Neural cell (in vitro differentiated cells): ENCODE data around the gene TMBIM4.

Experiments used
- POLR2AphosphoS5 ChIP-seq: IDR thresholded peaks from 2 replicates; pipeline ENCODE4 v1.6.1; 2012
- RAD21 ChIP-seq: fragments of 450-650 bp; conservative IDR thresholded peaks from 2 replicates; pipeline ENCODE4 v1.6.1; 2014; ENCODE audit warnings: antibody characterized with exemption, mild to moderate bottlenecking, moderate library complexity
- TAF1 ChIP-seq: IDR thresholded peaks from 2 replicates; pipeline ENCODE4 v1.6.1; 2012; ENCODE audit warnings: low read depth
- TF ChIP-seq, protein P1 (sequence below): fragments of 450-650 bp; IDR thresholded peaks from 2 replicates; pipeline ENCODE4 v1.5.1; 2014; ENCODE audit warnings: antibody characterized with exemption, mild to moderate bottlenecking, moderate library complexity; ENCODE audit not compliant: poor library complexity, severe bottlenecking

DNA sequence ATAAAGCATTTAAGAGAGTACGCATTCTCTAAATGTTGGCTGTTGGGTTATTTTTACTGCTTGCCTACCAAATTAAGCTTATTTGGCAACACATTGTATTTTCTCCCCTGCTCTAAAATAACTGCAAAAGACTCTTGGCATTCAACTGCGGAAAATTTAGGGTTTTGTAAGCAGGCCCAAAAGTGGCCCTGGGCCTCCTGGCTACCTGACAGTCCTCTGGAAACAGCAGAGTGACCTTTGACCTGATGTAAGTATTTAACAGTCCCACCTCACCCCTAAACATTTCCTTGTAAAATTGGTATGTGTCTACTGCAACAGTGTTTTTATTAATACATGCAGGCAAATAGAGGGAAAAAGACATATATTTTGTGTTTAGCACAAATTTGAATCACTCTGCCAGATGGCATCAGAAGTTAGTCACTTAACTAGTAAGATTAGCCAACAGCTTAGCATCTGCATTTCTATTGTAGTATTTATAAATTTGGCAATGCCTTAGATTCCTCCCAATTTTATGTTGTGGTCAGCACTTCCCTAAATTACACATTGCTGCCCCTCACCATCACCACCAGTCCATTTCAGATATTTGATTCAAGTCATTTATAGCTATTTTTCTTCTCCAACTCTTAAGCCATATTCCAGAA is 50.4 kb downstream of the TMBIM4 start:
- TF ChIP-seq, protein P1, sequence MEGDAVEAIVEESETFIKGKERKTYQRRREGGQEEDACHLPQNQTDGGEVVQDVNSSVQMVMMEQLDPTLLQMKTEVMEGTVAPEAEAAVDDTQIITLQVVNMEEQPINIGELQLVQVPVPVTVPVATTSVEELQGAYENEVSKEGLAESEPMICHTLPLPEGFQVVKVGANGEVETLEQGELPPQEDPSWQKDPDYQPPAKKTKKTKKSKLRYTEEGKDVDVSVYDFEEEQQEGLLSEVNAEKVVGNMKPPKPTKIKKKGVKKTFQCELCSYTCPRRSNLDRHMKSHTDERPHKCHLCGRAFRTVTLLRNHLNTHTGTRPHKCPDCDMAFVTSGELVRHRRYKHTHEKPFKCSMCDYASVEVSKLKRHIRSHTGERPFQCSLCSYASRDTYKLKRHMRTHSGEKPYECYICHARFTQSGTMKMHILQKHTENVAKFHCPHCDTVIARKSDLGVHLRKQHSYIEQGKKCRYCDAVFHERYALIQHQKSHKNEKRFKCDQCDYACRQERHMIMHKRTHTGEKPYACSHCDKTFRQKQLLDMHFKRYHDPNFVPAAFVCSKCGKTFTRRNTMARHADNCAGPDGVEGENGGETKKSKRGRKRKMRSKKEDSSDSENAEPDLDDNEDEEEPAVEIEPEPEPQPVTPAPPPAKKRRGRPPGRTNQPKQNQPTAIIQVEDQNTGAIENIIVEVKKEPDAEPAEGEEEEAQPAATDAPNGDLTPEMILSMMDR = no peak
- TF ChIP-seq POLR2AphosphoS5 (no peak), RAD21 (no peak), TAF1 (no peak)
